Liver (tissue), 9 donors: ENCODE results near the gene MTMR10. TPM values are rescaled to one million over a fixed set of nuclear protein-coding genes. Genes with fewer than 3 reads are reported as not detected.

Source experiments
- DNase-seq: peaks from one replicate; pipeline ENCODE4 v3.0.0-alpha.2; 2017; ENCODE audit warnings: low spot score
- H3K27ac ChIP-seq, 2 donors: one replicate each; pipeline ENCODE4 v1.7.0; 2013; ENCODE audit warnings: inconsistent platforms in 2 of 2, low read length in 2 of 2, control low read depth in 1 of 2, low read depth in 1 of 2, mild to moderate bottlenecking in 1 of 2
- H3K27me3 ChIP-seq, 4 donors: one replicate each; pipeline versions ENCODE4 v1.6.1 to v1.7.0; 2013; ENCODE audit warnings: low read length in 3 of 4, inconsistent platforms in 1 of 4, mild to moderate bottlenecking in 1 of 4, moderate library complexity in 1 of 4; ENCODE audit not compliant: control insufficient read depth in 4 of 4, insufficient read depth in 4 of 4
- H3K36me3 ChIP-seq, 4 donors: one replicate each; pipeline versions ENCODE4 v1.6.1 to v1.7.0; 2013; ENCODE audit warnings: low read length in 3 of 4, mild to moderate bottlenecking in 3 of 4, low read depth in 1 of 4, moderate library complexity in 1 of 4; ENCODE audit not compliant: control insufficient read depth in 4 of 4, insufficient read depth in 3 of 4
- H3K4me1 ChIP-seq, 4 donors: one replicate each; pipeline versions ENCODE4 v1.6.1 to v1.7.0; 2013; ENCODE audit warnings: low read length in 3 of 4, mild to moderate bottlenecking in 3 of 4, moderate library complexity in 1 of 4; ENCODE audit not compliant: control insufficient read depth in 4 of 4, insufficient read depth in 4 of 4
- H3K4me3 ChIP-seq, 3 donors: one replicate each; pipeline versions ENCODE4 v1.6.1 to v1.7.0; 2013; ENCODE audit warnings: low read length in 3 of 3, control low read depth in 1 of 3, low read depth in 1 of 3, mild to moderate bottlenecking in 1 of 3
- H3K9ac ChIP-seq, 2 donors: one replicate each; pipeline ENCODE4 v1.7.0; 2013; ENCODE audit warnings: low read length in 2 of 2, mild to moderate bottlenecking in 2 of 2, moderate library complexity in 2 of 2, control low read depth in 1 of 2, low read depth in 1 of 2
- H3K9me3 ChIP-seq, 4 donors: one replicate each; pipeline versions ENCODE4 v1.6.1 to v1.7.0; 2013; ENCODE audit warnings: low read length in 3 of 4; ENCODE audit not compliant: control insufficient read depth in 4 of 4
- ATF3 ChIP-seq: IDR thresholded peaks from 2 replicates; pipeline ENCODE4 v1.6.1; 2016; ENCODE audit warnings: antibody characterized with exemption
- EGR1 ChIP-seq, 2 donors: IDR thresholded peaks; 2 replicates each; pipeline ENCODE4 v1.6.1; 2016 to 2018; ENCODE audit warnings: antibody characterized with exemption in 2 of 2, low read depth in 2 of 2
- FOXA2 ChIP-seq: IDR thresholded peaks from 2 replicates; pipeline ENCODE4 v1.6.1; 2016; ENCODE audit warnings: antibody characterized with exemption
- GABPA ChIP-seq, 2 donors: IDR thresholded peaks in 1 of 2; conservative IDR thresholded peaks in 1 of 2; 2 replicates each; pipeline ENCODE4 v1.6.1; 2016; ENCODE audit warnings: antibody characterized with exemption in 2 of 2, mild to moderate bottlenecking in 1 of 2, moderate library complexity in 1 of 2
- HNF4A ChIP-seq, 2 donors: conservative IDR thresholded peaks; 2 replicates each; pipeline ENCODE4 v1.6.1; 2016; ENCODE audit warnings: antibody characterized with exemption in 2 of 2, mild to moderate bottlenecking in 2 of 2
- HNF4G ChIP-seq: IDR thresholded peaks from 2 replicates; pipeline ENCODE4 v1.6.1; 2016; ENCODE audit warnings: antibody characterized with exemption
- MAX ChIP-seq: IDR thresholded peaks from 2 replicates; pipeline ENCODE4 v1.6.1; 2016; ENCODE audit warnings: antibody characterized with exemption
- NR2F2 ChIP-seq: IDR thresholded peaks from 2 replicates; pipeline ENCODE4 v1.6.1; 2016; ENCODE audit warnings: antibody characterized with exemption
- RAD21 ChIP-seq, 2 donors: IDR thresholded peaks; 2 replicates each; pipeline ENCODE4 v1.6.1; 2016; ENCODE audit warnings: antibody characterized with exemption in 2 of 2, mild to moderate bottlenecking in 2 of 2
- RXRA ChIP-seq, 2 donors: IDR thresholded peaks; 2 replicates each; pipeline ENCODE4 v1.6.1; 2017 to 2018; ENCODE audit warnings: antibody characterized with exemption in 2 of 2, mild to moderate bottlenecking in 1 of 2
- SP1 ChIP-seq: IDR thresholded peaks from 2 replicates; pipeline ENCODE4 v1.6.1; 2018; ENCODE audit warnings: antibody characterized with exemption, mild to moderate bottlenecking
- TAF1 ChIP-seq: conservative IDR thresholded peaks from 2 replicates; pipeline ENCODE4 v1.6.1; 2016; ENCODE audit warnings: antibody characterized with exemption, mild to moderate bottlenecking
- YY1 ChIP-seq: IDR thresholded peaks from 2 replicates; pipeline ENCODE4 v1.6.1; 2016; ENCODE audit warnings: antibody characterized with exemption, mild to moderate bottlenecking
- WGBS: extraction: QIAGEN DNeasy Blood & Tissue Kit; methylation state at CpG from one replicate; pipeline ENCODE4 v1.1.7; 2013; 5-methylcytosine and 5-hydroxymethylcytosine counted together
- polyA plus RNA-seq, 2 donors: library from polyadenylated mRNA; stranded (reverse) in 1 of 2; unstranded in 1 of 2; fragments of 200-250 nt in 1 of 2; fragments of >200 nt in 1 of 2; fragmentation: Nextera tagmentation in 1 of 2; extraction: Ambion mirVana in 1 of 2; gene quantifications; one replicate each; pipeline versions ENCODE4 v1.2.1 to v1.2.3, GENCODE V29; 2013 to 2015
- total RNA-seq, 2 donors: library from RNA; depleted of rRNA; stranded (reverse); fragments of >200 nt; gene quantifications; one replicate each; pipeline ENCODE4 v1.2.3, GENCODE V29; 2014
- TF ChIP-seq, protein P1 (sequence below): IDR thresholded peaks from 2 replicates; pipeline ENCODE4 v1.6.1; 2016; ENCODE audit warnings: antibody characterized with exemption, mild to moderate bottlenecking
- donor health status: healthy.
- donor health status: healthy.
- donor health status: healthy.
- donor health status: healthy.
- donor health status: healthy.

MTMR10 gene
- total and polyA plus RNA-seq, 4 donors = 8.7 to 31.3 (median 13.6) TPM

DNA sequence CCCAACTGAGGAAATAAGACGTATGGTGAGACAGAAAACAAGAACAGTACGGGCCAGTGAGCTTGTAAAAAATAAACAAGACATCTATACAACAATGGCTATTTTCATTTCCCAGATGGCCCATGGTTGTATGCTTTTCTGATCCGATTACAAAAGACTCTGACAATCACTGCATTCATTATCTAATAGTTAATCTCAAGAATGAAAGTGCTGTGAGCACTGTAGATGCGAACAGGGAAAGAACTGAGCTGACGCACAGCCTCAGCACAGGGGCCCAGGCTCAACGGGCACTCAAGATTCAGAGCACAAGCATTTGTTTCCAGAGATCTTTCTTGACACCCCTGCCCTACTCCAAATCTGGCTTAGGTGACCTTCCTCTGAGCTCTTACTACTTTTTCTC is 6.9 kb downstream of the MTMR10 start:
- Histone ChIP-seq H3K9ac (no peak overlapping the region), H3K36me3 (peaks cover 3 to 22% (median 10%) of the 10 kb centered on the region in 4 donors), H3K27me3 (no peaks in the 10 kb centered on the region), H3K4me3 (no peak overlapping the region), H3K4me1 (peaks cover 7 to 44% (median 27%) of the 10 kb centered on the region in 4 donors), H3K9me3 (no peaks in the 10 kb centered on the region), H3K27ac (no peak overlapping the region)
- DNase-seq = no peak
- TF ChIP-seq, protein P1, sequence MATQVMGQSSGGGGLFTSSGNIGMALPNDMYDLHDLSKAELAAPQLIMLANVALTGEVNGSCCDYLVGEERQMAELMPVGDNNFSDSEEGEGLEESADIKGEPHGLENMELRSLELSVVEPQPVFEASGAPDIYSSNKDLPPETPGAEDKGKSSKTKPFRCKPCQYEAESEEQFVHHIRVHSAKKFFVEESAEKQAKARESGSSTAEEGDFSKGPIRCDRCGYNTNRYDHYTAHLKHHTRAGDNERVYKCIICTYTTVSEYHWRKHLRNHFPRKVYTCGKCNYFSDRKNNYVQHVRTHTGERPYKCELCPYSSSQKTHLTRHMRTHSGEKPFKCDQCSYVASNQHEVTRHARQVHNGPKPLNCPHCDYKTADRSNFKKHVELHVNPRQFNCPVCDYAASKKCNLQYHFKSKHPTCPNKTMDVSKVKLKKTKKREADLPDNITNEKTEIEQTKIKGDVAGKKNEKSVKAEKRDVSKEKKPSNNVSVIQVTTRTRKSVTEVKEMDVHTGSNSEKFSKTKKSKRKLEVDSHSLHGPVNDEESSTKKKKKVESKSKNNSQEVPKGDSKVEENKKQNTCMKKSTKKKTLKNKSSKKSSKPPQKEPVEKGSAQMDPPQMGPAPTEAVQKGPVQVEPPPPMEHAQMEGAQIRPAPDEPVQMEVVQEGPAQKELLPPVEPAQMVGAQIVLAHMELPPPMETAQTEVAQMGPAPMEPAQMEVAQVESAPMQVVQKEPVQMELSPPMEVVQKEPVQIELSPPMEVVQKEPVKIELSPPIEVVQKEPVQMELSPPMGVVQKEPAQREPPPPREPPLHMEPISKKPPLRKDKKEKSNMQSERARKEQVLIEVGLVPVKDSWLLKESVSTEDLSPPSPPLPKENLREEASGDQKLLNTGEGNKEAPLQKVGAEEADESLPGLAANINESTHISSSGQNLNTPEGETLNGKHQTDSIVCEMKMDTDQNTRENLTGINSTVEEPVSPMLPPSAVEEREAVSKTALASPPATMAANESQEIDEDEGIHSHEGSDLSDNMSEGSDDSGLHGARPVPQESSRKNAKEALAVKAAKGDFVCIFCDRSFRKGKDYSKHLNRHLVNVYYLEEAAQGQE = no peak
- no peak for TF ChIP-seq HNF4A (conservative IDR thresholded peaks at IDR 0.05)
- no peak for TF ChIP-seq GABPA (IDR thresholded peaks at IDR 0.05 in 1 of 2, conservative IDR thresholded peaks at IDR 0.05 in 1 of 2)
- WGBS = 73% methylated on average over 6 of the region's 6 CpGs

DNA sequence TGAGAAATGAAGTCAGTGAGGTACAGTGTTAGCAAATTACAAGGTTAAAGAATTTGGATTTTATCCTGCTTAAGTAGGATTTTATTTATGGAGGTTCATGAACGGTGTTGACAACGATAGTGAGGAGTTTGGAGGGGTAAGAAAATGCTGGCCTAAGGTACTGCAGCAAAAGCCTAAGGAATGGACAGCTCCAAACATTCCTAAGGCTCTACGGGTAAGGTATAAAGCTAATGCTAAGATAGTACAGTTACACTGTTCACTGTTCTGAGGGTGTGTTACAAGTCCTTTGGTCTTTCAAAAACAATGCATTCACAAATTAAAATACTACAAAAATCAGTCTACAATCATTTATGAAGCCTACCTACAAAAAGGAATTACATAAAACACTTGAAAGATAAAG is 7.3 kb downstream of the MTMR10 start:
- Histone ChIP-seq H3K36me3 (peaks cover 5 to 24% (median 10%) of the 10 kb centered on the region in 4 donors), H3K4me3 (no peak overlapping the region), H3K27ac (no peak overlapping the region), H3K27me3 (no peaks in the 10 kb centered on the region), H3K4me1 (peaks cover 7 to 44% (median 27%) of the 10 kb centered on the region in 4 donors), H3K9me3 (no peaks in the 10 kb centered on the region), H3K9ac (no peak overlapping the region)
- no peak for TF ChIP-seq ATF3
- no peak for TF ChIP-seq NR2F2
- no peak for TF ChIP-seq HNF4G
- no peak for TF ChIP-seq FOXA2
- no peak for TF ChIP-seq GABPA (IDR thresholded peaks at IDR 0.05 in 1 of 2, conservative IDR thresholded peaks at IDR 0.05 in 1 of 2)
- no peak for TF ChIP-seq SP1
- TF ChIP-seq TAF1 = no peak
- no peak for TF ChIP-seq YY1
- TF ChIP-seq RXRA (IDR thresholded peaks at IDR 0.05) = no peak
- TF ChIP-seq RAD21 (IDR thresholded peaks at IDR 0.05) = no peak
- TF ChIP-seq EGR1 (IDR thresholded peaks at IDR 0.05; ENCODE audit: low read depth in 2 of 2) = no peak
- DNase-seq = no peak
- 87% methylated on average over 3 of the region's 3 CpGs for WGBS

- H3K9ac ChIP-seq = no peak overlapping the region
- H3K27ac ChIP-seq = no peak overlapping the region
- peaks cover 0 to 18% (median 2%) of the 10 kb centered on the region in 4 donors for H3K4me1 ChIP-seq
- no peak for DNase-seq
- 89% methylated on average over 5 of the region's 5 CpGs for WGBS
- no peaks in the 10 kb centered on the region for H3K9me3 ChIP-seq
- no peak overlapping the region for H3K4me3 ChIP-seq
- TF ChIP-seq RAD21 (IDR thresholded peaks at IDR 0.05) = no peak
- no peak for TF ChIP-seq EGR1 (IDR thresholded peaks at IDR 0.05; ENCODE audit: low read depth in 2 of 2)
- TF ChIP-seq GABPA (IDR thresholded peaks at IDR 0.05 in 1 of 2, conservative IDR thresholded peaks at IDR 0.05 in 1 of 2) = no peak
- TF ChIP-seq FOXA2 = no peak
- no peak for TF ChIP-seq TAF1
- no peak for TF ChIP-seq RXRA (IDR thresholded peaks at IDR 0.05)
- no peak for TF ChIP-seq MAX
- TF ChIP-seq HNF4G = no peak
- no peak for TF ChIP-seq SP1
- H3K27me3 ChIP-seq = no peaks in the 10 kb centered on the region
- H3K36me3 ChIP-seq = peaks cover 3 to 40% (median 18%) of the 10 kb centered on the region in 4 donors
Observed at GRCh38 chr15:30979457-30979856, 12.0 kb downstream of the MTMR10 start.
